DLD1 (cell line): ENCODE data around the gene CEP19.

Source experiments
- in situ Hi-C: cut with HindIII; loops from 2 replicates; pipeline ENCODE4 v1.10.0; 2017; ENCODE audit warnings: low sequenced_read_pairs

CEP19 gene

DNA sequence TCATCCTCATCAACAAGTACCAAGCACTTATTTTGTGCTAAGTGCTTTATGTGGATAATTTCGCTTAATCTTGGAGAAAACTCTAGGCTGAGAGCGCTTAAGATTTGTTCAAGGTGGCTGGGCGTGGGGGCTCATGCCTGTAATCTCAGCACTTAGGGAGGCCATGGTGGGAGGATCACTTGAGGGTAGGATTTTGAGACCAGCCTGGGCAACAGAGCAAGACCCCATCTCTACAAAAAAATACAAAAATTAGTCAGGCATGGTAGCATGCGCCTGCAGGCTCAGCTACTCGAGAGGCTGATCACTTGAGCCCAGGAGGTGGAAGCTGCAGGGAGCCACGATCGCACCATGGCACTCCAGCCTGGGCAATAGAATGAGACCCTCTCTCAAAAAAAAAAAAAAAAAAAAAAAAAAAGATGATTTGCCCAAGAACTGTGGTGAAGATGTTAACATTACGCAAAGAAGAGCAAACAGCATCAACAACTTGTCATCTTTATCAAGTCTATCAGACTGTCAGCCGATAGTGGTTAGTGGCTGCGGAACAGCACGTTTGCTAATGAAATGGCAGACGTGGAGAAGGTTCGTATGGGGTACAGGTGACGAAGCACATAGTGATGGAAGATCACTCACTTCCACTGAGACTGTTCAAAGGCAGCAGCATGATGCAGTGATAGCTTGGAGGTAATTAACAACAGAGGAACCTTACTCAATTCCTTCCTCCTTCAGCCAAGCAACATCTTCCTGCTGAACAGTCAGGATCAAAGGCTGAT lies 44.8 kb downstream of the CEP19 start:
- in situ Hi-C loops = no loop called here

DNA sequence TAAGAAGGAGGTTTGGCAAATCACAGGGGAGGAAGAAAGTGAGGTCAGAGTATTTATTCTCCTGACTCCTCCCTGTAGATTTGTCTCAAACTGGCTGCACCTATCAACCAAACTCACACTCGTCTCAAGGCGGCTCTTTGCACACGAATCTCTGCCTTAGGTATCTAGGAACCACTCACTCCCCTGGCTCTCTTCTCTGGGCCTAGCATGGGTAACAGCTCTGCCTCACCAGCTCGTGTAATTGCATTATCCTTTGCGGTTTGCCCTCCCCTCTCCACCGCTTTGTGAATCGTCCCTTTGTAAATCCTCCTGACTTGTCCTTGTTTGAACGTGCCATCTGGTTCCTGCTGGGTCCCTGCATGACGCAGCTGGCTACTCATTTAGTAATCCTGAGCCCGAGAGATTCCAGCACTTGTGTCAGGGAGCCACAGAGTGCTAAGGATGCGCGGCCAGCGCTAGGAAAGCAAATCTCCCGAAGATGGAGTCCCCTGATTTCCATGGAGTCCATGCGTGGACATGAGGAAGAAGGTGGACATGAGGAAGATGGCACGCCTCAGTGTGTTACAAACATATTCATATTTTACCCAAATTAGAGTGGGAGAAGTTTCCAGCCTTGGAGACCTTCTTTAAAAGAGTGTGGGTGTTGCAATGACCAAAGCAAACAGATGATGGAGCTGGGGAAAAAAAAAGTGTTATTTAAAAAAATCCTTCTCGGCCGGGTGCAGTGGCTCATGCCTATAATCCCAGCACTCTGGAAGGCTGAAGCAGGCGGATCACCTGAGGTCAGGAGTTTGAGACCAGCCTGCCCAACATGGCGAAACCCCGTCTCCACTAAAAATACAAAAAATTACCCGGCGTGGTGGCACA lies 45.8 kb downstream of the CEP19 start:
- in situ Hi-C loops = no loop called here

DNA sequence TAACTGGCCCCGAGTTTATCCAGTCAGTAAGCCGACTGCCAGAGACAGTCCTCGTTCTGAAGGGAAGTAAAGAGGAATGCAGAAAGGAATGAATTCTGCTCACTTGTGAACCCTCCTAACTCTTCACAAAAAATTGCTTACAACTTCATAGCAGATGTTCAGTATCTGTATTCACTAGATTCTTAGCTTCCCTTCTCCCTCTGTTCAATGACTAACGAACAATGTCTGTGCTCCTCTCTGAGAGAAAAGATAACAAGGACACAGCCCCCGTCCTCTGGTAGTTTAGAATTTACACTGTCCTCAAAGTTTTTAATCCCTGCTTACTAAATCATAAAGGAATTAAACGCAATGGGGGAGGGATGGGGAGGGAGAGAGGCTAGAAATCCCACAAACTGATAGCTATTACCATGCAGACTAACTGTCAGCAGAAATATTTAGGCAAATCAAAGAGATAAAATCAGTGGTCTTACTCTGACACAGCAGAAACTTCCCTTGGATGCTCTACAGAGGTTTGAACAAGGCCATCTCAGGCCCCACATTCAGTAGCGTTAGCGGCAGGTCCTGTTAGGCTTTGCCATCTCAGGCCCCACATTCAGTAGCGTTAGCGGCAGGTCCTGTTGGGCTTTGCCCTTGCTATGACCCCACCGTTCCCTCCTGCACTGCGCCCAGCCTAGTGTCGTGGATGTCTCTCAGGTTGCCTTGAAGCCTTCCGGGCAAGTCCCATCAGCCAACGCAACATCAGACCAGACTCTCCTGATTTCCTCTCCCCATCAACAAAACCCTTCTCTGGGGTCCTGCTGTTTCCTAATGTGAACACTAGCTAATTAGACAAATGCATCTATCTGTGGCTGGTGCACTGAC lies 49.1 kb downstream of the CEP19 start:
- in situ Hi-C loops = no loop called here

DNA sequence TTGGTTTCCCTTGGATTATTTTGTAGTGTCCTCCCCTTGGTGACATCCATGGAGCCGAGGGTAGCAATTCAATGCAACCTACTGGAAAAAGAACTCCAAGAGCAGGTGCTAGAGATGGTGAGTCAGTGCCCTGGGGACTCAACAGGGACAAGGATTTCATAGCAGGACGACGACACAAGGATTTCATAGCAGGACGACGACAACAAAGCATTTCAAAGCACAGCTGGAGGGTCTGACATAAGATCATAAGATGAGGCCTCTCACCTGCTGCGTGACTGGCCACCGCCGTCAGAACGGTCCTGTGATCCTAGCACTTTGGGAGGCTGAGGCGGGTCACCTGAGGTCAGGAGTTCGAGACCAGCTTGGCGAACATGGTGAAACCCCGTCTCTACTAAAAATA lies 50.0 kb downstream of the CEP19 start:
- in situ Hi-C loops = no loop called here

DNA sequence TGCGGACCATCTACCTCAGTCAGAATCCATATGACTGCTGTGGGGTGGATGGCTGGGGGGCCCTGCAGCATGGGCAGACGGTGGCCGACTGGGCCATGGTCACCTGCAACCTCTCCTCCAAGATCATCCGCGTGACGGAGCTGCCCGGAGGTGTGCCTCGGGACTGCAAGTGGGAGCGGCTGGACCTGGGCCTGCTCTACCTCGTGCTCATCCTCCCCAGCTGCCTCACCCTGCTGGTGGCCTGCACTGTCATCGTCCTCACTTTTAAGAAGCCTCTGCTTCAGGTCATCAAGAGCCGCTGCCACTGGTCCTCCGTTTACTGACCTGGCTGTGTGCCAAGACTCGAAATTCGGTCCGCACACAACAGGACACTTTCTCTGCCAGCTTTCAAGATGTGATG lies 50.6 kb downstream of the CEP19 start:
- in situ Hi-C loops = no loop called here

GRCh38 chr3:196660381-196661166 lies 51.5 kb downstream of the CEP19 start:
- in situ Hi-C loops = no loop called here

GRCh38 chr3:196659901-196660351 lies 52.1 kb downstream of the CEP19 start:
- in situ Hi-C loops = no loop called here
